ENCODE results near the gene ST8SIA1.

DNA sequence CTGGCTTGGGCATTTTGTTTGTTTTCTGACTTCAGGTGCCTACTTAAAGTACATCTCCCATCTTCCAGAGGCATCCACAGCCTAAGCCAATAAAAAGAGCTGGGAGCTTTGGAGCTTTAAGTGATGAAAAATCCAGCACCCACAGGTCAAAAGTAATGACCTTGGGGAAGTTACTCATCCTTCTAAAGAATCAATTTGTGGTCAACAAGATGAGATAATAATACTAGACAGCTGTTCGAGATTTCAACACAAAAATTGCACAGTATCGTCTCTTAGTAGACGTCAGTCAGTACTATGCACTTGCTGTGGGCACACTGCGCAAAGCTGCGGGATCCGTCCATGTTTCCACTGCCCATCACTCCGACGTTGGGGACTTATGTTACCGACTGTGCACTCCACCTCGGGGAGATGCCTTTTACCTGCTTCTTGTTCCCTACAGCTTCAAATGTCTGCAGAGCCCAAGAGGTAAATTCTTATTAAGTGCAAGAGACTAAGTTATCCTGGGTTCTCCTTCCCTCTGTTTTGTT, 1.3 kb downstream of the ST8SIA1 start:
- TF ChIP-seq, protein P1, sequence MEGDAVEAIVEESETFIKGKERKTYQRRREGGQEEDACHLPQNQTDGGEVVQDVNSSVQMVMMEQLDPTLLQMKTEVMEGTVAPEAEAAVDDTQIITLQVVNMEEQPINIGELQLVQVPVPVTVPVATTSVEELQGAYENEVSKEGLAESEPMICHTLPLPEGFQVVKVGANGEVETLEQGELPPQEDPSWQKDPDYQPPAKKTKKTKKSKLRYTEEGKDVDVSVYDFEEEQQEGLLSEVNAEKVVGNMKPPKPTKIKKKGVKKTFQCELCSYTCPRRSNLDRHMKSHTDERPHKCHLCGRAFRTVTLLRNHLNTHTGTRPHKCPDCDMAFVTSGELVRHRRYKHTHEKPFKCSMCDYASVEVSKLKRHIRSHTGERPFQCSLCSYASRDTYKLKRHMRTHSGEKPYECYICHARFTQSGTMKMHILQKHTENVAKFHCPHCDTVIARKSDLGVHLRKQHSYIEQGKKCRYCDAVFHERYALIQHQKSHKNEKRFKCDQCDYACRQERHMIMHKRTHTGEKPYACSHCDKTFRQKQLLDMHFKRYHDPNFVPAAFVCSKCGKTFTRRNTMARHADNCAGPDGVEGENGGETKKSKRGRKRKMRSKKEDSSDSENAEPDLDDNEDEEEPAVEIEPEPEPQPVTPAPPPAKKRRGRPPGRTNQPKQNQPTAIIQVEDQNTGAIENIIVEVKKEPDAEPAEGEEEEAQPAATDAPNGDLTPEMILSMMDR (IDR thresholded peaks at IDR 0.05) = no peak
- TF ChIP-seq POLR2A (IDR thresholded peaks at IDR 0.05) (no peak), POLR2AphosphoS5 (IDR thresholded peaks at IDR 0.05) (no peak)

Data from breast epithelium (tissue), 3 donors.